Activated naive CD4-positive, alpha-beta T cell treated with Interleukin-2 at 50 U/mL for 16 hours (primary cell): ENCODE measurements around the gene EWSR1.
A peak's percentile ranks its signal among the peaks of the same experiment; 100 is the strongest.

Experiments
- DNase-seq: peaks from one replicate; pipeline ENCODE4 v3.0.0-alpha.2; 2020

Gene EWSR1

GRCh38 chr22:29306835-29307595 is 38.9 kb downstream of the EWSR1 start:
- DNase-seq, result peak; percentile 47

DNA sequence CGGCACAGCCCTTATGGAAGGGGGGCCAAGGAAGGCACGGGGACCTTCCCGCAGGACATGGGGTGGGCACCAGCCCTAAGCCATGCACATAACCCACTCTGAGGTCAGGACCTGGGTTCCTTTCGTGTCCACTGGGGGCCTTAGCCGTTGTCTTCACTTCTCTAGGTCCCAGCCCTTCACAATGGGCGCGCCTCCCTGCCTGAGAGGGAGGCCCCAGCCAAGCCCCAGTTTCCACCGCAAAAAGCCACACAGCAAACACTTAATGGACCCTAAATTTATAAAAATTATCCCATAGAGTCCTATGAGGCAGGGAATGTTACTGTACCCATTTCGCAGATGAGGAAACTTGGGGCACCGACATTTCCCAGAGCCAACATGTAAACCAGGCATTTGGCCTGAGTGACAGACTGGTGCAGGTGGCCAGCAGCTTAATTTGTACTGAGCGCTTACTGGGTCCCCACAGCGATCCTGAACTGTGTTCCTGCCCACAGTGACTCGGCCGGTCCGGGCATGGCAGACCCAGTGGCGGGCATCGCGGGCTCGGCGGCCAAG is 39.6 kb downstream of the EWSR1 start:
- no peak for DNase-seq

DNA sequence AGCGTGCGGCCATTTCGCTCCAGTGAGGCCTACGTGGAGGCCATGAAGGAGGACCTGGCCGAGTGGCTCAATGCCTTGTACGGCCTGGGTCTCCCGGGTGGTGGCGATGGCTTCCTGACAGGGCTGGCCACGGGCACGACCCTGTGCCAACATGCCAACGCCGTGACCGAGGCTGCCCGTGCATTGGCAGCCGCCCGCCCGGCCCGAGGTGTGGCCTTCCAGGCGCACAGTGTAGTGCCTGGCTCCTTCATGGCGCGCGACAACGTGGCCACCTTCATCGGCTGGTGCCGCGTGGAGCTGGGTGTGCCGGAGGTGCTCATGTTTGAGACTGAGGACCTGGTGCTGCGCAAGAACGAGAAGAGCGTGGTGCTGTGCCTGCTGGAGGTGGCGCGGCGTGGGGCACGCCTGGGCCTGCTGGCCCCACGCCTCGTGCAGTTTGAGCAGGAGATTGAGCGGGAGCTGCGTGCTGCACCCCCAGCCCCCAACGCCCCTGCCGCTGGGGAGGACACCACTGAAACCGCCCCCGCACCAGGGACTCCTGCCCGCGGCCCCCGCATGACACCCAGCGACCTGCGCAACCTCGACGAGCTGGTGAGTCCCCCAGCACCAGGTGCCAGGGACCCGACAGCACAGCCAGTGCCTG is 40.2 kb downstream of the EWSR1 start:
- DNase-seq, result no peak

GRCh38 chr22:29308791-29309262 is 40.8 kb downstream of the EWSR1 start:
- DNase-seq, result peak; percentile 23

DNA sequence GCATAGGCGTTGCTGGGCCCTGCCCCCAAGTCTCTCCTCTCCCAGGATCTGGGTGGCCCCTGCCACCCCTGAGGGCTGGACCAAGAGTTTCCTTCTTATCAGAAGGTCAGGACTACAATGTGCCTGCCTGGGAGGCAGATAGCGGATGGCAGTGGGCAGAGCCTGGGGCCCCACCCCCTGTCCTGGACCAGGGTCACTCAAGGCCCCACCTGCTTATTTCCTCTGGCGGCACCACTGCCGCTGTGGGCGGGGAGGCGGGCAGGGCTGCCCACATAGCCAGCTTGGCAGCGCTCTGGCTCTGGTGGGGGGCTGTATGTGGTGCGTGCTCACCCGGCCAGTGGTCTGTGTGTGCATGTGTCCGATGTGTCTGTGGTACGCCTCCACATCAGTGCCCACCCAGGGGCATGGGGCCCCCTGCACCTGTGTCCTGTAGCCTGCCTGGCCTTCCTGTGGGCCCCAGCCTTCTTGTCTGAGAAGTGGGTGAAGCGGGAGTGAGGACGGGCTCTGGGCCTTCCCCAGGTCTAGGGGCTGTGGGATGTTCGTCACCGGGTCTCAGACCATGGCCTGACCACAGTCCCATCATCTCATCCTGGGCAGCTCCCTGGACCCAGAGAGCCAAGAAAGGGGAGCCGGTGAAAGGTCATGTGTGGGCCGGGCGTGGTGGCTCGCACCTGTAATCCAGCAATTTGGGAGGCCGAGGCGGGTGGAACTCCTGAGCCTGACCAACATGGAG is 41.4 kb downstream of the EWSR1 start:
- no peak for DNase-seq

DNA sequence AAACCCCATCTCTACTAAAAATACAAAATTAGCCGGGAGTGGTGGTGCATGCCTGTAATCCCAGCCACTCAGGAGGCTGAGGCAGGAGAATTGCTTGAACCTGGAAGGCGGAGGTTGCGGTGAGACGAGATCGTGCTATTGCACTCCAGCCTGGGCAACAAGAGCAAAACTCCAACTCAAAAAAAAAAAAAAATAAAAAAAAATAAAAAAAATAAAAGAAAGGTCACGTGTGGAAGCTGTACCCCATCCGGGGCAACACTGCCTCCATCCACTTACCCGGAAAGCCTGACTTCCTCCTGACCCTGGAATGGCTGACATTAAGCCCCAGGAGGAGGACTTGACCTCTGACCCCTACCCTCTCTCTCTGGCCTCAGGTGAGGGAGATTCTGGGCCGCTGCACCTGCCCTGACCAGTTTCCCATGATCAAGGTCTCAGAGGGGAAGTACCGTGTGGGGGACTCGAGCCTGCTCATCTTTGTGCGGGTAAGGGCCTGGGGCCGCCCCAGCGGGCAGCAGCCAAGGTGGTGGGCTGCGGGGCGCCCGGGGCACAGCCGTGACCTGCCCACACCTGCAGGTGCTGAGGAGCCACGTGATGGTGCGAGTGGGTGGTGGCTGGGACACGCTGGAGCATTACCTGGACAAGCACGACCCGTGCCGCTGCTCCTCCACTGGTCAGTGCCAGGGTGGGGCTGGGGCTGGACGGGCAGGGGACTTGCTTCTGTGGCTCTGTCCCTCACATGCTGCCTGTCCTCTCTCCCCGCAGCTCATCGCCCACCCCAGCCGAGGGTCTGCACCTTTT is 42.2 kb downstream of the EWSR1 start:
- DNase-seq, result no peak

GRCh38 chr22:29310863-29311339 is 42.8 kb downstream of the EWSR1 start:
- peak; percentile 71 for DNase-seq

DNA sequence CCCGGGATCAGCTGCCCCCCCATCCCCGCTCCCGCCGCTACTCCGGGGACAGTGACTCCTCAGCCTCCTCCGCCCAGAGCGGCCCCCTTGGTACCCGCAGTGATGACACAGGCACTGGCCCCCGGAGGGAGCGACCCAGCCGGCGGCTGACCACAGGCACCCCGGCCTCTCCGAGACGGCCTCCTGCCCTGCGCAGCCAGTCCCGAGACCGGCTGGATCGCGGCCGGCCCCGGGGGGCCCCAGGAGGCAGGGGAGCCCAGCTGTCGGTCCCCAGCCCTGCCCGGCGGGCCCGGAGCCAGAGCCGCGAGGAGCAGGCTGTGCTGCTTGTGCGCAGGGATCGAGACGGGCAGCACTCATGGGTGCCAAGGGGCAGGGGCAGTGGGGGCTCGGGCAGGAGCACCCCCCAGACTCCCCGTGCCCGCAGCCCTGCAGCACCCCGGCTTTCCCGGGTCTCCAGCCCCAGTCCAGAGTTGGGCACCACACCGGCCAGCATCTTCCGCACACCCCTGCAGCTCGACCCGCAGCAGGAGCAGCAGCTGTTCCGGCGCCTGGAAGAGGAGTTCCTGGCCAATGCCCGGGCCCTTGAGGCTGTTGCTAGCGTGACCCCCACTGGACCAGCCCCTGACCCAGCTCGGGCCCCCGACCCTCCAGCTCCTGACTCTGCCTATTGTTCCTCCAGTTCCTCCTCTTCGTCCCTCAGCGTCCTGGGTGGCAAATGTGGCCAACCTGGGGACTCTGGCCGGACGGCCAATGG is 43.6 kb downstream of the EWSR1 start:
- DNase-seq, result no peak

DNA sequence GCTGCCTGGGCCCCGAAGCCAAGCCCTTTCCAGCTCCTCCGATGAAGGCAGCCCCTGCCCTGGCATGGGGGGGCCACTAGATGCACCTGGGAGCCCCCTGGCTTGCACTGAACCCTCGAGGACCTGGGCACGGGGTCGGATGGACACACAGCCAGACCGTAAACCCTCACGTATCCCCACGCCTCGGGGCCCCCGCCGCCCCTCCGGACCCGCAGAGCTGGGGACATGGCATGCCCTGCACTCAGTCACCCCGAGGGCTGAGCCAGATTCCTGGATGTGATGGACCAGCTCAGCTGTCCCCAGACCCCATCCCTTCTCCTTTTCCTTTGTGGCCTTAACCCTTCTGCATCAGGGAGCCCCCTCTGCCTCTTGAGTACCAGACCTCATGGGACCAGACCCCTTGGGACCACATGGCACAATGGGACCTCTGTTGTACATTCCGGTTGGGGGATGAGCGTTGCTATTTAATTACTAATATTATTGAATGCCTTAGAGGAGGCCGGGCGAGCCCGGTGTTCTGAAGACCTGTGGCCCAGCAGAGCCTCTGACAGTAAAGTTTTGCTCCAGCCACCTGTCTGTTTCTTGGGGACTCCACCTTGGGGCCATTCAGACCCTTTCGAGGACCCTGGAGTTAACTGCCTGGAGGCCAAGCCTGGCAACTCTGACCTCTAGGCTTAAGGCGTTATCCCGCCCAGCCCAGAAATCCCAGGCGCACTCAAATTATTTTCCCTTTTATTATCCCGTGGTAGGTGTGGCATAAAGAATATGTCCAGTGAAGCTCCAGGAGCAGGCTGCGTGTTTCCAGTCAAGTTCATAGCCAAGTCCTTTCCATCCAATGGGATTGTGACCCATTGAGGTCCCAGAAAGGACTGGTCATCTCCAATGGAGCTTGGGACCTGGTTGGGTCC is 44.4 kb downstream of the EWSR1 start:
- no peak for DNase-seq

DNA sequence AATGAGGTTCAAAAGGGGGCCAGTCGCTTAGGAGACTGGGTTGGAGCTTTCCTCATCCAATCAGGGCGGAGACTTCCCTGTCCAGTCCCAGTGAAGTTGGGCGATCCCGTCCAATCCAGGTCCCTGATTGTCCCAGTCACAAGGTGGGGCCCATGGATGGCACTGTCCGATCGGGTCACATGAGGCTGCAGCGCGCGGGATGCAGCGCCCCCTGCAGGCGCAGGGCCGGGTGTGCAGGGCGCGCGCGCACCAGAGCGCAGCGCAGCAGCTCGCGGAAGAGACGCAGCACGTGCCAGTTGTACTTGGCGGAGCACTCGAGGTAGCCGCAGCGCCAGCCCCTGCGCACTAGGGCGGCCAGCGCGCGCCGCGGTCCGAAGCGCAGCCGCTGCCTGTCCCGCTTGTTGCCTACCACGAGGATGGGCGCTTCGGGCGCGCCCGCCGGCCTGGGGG is 45.1 kb downstream of the EWSR1 start:
- DNase-seq, result no peak

- DNase-seq, result no peak
Observed at GRCh38 chr22:29313576-29314466, 45.8 kb downstream of the EWSR1 start.

DNA sequence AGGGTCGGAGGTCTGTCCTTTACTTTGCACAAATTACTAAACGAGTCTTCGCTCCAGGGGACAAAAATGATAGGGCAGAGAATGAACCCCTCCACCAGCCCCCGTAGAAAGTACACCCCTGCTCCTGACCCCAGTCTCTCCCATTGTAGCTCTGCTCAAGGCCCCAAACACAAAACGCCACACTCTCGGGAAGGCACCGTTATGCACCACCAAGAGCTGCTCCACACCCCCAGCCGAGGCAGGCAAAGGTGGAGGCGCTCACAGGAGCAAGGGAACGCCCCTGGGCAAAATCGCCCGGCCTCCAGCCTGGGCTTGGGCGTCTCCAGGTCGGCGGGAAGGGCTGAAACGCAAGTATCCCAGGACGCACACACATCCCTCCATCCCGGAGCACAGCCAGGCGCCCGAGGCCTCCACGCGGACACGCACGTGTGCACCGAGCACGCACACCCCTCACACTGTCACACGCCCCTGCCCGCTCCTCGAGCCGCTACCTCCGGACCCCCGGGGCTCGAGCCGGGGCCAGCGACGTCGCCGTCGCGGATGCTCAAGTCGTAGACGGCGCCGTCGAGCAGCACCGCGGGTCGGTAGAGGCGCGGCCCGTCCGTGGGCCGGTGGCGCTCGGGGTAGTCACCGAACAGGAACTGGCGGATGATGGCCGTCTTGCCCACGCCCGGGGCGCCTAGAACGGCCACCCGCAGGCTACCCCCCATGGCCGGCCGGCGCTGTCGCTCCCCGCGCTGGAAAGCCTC is 46.6 kb downstream of the EWSR1 start:
- DNase-seq, result no peak

- no peak for DNase-seq
Observed at GRCh38 chr22:29315286-29316140, 47.4 kb downstream of the EWSR1 start, which contains the start of gene RASL10A. Gene RASL10A (minus strand): TSS chr22:29315697. CDS start chr22:29315246, 451 bp downstream.

- DNase-seq, result no peak
Observed at GRCh38 chr22:29316141-29316828, 48.2 kb downstream of the EWSR1 start.

DNA sequence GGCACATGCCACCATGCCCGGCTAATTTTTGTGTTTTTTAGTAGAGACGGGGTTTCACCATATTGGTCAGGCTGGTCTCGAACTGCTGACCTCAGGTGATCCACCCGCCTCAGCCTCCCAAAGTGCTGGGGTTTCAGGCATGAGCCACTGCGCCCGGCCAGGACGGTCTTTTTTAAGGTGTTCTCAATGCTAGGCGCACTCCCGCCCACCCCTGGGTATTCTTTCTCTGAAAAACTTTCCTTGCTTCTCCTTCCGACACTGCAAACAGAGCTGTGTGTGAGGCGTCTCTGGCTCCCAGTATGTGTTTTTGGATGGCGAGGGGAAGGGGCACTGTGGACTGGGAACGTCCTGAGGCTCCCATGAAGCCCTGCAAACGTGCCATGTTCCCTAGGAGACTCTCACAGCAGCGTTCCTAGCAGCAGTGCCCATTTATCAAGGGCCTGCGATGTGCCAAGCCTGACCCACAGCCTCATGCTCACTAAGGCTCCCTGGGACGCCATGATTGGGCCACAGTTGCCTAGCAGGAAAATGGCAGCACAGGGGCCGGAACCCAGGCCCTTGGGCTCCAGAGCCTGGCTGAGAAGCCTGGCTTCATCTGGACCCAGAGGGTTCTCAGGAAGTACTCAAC is 49.9 kb downstream of the EWSR1 start:
- no peak for DNase-seq

DNA sequence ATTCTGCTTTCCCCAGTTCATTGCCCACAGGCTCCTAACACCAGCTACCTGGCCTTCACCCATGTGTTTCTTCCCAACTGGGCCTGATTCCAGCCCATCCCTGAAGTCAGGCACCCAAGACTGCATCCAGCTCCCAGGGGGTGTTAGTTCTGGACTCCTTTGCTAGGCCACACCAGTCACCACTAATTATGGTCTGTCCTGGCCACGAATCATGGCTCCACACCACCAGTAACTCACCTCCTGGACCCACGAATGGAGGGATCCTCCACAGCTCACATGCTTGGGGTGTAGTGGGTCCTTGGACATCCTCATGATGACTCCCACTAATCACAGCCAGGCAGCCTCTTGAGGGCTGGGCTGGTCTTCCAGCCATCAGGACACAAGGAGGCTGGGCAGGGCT is 51.0 kb downstream of the EWSR1 start:
- DNase-seq, result no peak
